Keratinocyte (primary cell): ENCODE measurements around the gene ZNF184.

Source experiments
- CTCF ChIP-seq, 3 experiments: IDR thresholded peaks in 1 of 3; conservative IDR thresholded peaks in 1 of 3; optimal IDR thresholded peaks in 1 of 3; 2 replicates in 2 of 3; 3 replicates in 1 of 3; pipeline versions ENCODE3 to v1.5.1; 2011; ENCODE audit warnings: low read length in 3 of 3, mild to moderate bottlenecking in 3 of 3, moderate library complexity in 2 of 3, control low read depth in 1 of 3, inconsistent platforms in 1 of 3; ENCODE audit not compliant: insufficient read depth in 2 of 3; ENCODE audit errors: extremely low read depth in 1 of 3
- EZH2 ChIP-seq: IDR thresholded peaks from one replicate; pipeline ENCODE4 v1.6.1; 2012; ENCODE audit warnings: inconsistent platforms, mild to moderate bottlenecking, low read length, moderate library complexity

- TF ChIP-seq CTCF (optimal IDR thresholded peaks at IDR 0.05 in 1 of 3, IDR thresholded peaks at IDR 0.05 in 1 of 3, conservative IDR thresholded peaks at IDR 0.05 in 1 of 3; ENCODE audit: extremely low read depth in 1 of 3, insufficient read depth in 2 of 3, low read length in 3 of 3) (no peak), EZH2 (no peak)
These were observed 5.3 kb upstream of the ZNF184 start for GRCh38 chr6:27478141-27478705.
